ENCODE results near the gene CDKL2.
A peak's percentile ranks its signal among the peaks of the same experiment; 100 is the strongest.
"Not testable (repeated sequence)": the region's sequence is repeated elsewhere in the genome, so short reads cannot be mapped to it uniquely, and the experiment has no call there.

CDKL2 gene

DNA sequence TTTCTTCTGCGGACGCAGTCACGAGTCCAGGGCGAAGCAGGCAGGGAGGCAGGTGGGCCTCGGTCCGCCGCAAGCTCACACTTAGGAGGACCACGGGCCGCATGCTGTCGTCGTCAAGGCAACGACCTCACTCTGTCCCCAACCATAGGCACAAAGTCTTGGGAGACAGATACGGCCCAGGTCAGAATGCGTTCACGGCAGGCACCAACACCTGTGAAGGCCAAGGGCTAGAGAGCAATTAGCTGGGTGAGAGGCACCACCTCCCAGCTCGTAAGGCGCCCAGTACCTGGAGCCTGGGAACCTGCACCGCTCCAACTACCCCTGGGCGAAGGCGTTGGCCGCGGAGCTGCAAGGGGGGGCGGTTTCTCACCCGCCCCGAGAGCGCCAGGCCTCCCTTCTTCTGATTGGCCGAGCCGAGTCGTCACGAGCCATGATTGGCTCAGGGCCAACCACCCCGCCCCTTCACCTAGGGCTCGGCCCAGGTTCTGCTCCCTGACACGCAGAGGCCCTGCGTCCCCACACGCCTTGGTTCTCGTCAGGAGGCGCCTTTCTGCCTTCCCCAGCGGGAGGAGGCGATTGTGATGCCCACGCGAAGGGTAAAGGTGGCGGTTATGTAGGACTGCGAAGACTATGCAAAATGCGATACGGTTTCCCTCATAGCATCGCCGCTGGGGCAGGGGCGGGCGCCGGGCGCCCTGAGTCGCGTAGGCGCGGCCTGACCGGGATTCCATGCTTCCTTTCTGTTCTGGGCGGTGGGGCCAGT is at the start of gene CDKL2:
TSS of gene CDKL2 (minus strand) at position 355 of the 763 bp plus-strand sequence. CDS start 4,540 bp downstream, outside the sequence.
- DNase-seq: peak; percentile 95

DNA sequence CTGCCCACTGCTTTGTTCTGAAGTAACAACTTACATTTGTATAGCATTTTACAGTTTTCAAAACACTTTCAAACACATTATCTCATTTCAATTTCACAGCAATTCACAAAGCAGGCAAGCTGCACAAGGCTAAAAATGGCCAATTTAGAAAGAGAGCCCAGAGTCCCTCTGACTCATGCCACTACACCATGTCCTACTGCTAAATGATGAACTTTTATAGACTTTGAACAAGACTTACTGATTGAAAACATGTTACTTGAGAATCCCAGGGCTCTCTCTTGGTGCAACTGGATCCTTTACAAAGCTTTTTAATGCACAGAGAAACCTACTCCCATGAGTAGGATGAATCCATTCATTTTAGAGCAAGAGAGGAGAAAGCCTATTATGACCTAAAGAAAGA is 48.6 kb upstream of the CDKL2 start:
- DNase-seq: no peak

DNA sequence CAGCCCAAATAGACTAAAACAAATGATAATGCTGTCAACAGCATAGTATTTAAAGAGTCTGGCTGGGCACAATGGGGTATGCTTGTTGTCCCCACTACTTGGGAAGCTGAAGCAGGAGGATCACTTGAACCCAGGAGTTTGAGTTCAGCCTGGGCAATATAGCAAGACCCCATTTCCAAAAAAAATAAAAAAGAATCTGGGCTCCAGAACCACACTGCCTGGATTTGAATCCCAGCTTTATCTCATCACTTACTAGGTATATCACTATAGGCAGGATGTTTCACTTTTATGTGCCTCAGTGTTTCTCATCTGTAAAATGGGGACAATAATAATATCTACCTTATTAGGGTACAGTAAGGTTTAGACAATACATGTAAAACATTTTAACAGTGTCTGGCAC is 48.1 kb upstream of the CDKL2 start:
- DNase-seq: no peak

DNA sequence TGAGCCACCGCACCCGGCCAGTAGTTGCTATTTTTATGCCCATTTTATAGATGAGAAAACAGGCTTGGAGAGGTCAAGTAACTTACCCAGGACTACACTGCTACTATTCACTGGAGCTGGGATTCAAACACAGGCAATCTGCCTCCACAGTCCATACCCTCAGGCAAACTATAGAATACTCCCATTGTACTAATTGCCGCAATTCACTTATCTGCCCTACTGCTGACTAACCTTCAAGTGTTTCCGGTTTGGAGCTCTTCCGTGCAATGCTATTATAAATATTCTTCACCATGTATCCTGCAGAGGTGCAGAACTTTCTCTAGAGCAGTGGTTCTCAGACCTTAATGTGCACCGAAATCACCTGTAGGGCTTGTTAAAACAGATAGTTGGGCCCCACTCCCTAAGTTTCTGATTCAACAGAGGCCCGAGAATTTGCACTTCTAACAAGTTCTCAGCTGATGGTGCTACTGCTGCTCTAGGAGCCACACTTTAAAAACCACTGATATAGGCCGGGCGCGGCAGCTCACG is 44.7 kb upstream of the CDKL2 start:
- peak; percentile 55 for DNase-seq

DNA sequence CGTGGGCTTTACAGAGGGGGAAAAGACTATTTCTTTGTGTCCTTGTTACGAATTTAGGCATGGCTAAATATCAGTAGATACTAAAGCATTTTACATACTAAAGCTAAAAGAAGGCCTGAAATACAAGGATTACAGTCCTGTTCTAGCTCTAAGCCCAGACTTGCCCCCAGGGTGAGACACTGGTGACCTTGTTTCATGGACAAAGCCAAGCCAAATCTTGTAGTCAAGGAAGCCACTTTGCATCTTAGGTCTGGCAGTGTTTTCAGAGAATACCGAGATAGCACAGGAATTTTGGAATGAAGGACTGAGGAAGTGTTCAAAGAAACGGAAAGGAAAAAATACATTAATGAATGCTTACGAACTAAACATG is 43.6 kb upstream of the CDKL2 start:
- peak; percentile 54 for DNase-seq

DNA sequence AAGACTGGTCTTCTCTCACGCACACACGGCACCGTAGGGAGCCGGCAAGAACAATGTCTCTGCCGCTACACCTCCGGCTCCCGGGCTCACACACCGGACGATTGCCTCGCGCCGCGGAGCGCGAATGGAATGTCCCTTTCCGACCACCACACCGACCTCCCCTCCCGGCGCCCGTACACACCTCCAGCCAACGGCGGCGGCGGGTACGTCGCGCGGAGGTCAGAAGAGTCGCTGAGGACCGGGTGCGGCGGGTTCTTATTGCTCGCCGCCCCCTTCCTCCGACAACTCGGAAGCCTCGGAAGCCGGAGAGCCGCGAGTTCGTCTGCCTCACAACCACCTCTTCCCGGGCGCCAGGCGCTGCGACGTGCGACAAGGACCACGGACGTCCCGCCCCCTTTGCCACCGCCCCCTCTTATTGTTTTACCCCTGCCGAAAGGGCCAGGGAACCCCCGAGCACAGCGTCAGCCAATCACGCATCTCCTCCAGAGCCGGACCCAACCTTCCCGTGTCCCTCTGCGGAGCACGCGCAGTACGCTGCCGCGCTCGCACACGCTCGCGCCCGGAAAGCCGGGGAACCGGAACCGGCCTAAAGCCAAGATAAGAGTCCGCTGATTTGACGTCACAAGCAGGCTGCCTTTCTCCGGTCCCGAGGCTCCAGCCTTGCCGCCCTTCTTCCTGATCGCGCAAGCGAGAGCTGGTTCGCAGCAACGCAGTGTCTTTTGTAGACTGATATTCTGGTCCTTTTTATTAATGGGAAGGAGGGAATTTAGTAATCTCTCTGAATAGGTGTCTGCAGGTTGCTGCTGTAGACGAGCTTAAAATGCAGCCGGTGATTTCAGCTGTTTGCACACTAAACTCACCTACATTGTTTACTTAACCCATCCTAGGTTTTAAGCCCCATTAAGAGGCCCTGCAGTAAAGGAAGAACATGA is 43.0 kb upstream of the CDKL2 start, which contains the start of gene G3BP2:
TSS of gene G3BP2 (minus strand) at position 385 of the 932 bp plus-strand sequence. CDS start 11,386 bp downstream, outside the sequence.
- peak; percentile 99 for DNase-seq

DNA sequence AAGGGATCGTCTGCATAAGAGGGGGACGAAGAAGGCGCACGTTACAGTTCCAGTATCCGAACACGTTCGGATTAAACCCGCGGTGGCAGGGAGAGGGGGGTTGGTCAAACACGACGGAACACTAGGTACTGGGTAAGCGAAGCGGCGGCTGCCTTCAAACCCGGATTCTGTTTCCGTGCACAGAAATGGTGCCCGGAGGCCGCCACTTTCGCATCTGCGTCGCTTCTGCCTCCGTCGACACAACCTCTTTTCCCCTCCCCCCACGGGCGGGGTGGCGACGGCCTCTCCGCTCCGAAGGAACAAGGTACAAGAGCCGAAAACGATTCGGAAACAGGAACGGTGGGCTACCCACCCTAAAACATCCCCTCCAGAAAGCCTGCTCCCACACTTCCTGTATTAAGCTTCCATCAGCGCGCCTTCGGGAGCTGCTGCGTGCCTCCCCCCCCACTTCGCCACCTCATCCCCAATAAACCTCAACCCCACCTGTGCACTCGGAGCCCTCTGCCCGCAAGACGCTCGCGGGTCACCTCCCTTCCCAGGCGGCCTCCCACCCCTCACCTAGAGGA is 42.2 kb upstream of the CDKL2 start:
- DNase-seq: peak; percentile 74

DNA sequence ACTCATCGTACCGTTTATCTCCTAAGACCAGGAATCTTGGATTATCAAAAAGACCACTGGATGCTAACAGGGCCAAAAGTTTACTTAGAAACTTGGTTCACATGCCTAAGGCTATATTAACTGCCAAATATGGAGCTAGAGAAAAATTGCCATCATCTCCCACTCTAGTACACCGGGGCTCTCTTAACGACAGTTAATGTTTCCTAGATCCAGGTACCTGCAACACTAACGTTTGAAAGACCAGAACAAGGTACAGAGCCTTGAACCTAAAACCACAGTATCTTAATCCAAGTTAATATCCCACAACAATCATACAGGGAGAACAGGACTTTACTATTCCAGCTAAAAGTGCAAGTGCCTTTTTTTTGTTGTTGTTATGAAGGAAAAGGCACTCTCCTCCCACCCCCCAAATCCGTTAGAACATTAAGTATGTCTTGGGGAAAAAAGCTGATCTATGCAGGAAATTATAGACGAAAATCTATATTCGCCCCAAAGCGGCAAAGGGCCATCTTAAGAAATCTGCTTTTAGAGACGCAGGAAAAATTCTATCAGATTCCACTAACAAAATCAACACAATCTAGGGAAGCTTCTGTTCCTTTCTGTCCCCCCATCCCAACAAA is 41.6 kb upstream of the CDKL2 start:
- DNase-seq: no peak

DNA sequence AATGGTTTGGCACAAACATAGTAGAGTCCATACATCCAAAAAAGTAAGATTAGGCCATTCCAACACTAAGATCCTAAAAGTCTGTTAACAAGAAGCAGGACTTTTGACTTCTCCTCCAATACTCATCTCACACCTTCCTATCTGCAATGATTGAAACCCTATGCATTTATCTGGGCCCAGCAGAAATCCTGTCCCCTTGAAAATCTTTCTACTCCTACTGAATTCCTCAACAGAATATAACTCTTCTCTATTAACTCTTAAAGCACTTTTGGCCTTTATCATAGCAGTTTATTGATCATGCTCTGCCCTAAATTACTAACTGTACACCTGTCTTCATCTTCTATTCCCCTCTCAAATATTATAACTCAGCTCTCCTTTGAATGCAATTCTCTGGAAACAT is 38.3 kb upstream of the CDKL2 start:
- DNase-seq: no peak

DNA sequence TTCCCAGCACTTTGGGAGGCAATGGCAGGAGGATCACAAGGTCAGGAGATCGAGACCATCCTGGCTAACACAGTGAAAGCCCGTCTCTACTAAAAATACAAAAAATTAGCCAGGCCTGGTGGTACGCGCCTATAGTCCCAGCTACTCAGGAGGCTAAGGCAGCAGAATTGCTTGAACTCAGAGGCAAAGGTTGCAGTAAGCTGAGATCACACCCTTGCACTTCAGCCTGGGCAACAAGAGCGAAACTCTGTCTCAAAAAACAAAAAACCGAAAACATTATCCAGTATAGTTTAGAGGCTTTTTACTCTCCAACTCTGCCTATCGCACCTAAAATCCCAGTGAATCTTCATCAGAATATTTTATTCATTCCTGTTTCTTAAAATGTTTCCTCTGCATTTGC is 37.3 kb upstream of the CDKL2 start:
- DNase-seq: not testable (repeated sequence)

DNA sequence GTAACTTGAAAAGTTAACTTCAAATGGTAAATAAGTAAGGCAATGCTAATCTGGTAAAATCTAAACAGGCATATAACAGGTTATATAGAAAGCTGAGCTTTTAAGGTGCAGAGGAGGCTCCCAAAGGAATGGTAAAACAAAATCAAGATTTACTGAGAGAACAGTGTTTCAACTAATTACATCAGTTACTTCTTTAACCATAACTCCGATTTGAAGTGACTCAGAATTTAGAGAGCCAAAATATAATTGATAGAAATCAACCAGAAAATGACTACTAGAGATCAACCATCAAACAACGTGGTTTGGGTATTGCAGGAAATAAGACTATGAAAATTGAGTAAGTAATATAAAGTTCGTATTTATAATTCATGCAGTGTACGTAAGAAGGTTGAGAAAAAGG is 36.0 kb upstream of the CDKL2 start:
- DNase-seq: no peak

DNA sequence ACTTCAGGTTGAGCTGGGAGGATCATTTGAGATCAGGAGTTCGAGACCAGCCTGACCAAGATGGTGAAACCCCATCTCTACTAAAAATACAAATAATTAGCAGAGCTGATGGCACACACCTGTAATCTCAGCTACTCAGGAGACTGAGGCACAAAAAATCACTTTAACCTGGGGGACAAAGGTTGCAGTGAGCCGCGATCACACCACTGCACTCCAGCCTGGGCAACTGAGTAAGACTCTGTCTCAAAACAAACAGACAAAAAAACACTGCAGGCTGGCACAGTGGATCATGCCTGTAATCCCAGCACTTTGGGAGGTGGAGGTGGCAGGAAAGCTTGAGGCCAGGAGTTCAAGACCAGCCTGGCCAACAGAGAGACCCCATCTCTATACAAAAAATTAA is 34.3 kb upstream of the CDKL2 start:
- DNase-seq: not testable (repeated sequence)

DNA sequence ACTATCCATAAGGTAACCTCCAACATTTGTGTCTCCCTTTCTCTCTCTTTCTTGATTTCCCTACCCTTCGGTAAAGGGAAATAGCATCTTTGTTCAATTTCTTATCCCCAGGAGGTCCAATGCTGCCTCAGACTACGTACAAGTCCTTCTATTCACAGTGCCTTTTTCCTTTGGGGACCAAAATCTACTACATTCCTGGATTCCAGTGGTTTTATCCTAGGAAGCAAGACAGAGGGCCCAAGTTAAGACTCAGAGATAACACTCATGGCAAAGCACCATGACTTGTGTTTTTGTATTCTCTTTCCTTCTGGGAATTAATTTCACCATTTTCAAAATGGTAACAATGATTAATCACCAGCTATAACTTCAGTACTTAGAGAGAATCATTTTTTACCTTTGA is 32.3 kb upstream of the CDKL2 start:
- no peak for DNase-seq

DNA sequence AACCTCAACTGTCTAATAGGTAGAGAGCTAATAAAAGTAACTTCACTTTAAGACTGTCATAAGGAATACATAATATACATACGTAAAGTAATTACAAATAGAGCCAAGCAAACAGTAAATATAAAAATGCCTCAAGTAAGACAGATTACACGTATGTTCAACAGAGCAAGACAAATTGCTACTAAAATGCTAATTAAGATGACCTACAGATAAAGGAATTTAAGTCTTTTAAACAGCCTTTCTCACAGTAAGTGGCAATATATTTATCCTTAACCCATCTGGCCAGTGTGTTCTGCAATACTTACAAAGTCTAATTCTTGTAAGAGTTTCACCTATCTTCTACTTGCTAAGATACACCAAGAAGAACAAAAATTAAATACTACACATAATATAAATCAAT is 30.2 kb upstream of the CDKL2 start:
- DNase-seq: no peak

DNA sequence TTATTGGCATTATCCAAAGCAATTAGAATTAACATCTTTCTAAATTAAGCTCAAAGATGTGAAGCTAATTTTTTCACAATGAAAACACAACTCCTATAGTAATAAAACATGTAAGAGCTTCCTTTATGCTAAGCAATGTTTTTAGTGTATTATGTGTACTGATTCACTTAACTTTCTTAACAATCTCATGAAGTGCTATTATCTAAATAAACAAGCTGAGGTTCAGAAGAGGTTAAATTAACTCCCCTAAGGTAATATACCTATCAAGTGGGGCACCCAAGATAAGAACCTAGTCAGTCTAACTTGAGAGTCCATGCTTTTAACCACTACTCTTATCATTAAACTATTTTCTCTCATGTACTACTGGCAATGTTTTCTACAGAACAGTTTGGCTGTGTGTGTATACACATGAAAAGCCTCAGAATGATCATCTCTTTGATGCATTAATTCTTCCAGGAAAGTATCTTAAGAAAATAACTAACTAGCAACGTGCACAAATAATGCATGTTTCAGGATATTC is 29.2 kb upstream of the CDKL2 start:
- DNase-seq: no peak

DNA sequence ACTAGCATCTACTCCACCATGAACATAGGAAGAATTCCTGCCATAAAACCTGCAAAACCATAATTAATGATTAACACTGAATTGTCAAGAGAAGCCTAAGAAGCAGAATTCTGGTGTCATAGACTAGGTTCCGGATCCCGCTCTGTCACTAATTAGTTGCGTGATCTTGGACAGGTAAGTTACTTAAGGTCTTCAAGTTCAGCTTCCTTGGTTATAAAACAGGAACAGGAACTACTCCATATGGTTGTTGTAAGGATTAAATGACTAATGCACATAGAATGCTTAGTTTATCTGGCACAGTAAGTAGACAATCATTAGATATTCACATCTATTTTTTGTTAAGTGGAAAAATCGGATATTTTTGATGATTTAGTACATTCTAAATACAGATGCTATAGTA is 28.5 kb upstream of the CDKL2 start:
- DNase-seq: no peak

DNA sequence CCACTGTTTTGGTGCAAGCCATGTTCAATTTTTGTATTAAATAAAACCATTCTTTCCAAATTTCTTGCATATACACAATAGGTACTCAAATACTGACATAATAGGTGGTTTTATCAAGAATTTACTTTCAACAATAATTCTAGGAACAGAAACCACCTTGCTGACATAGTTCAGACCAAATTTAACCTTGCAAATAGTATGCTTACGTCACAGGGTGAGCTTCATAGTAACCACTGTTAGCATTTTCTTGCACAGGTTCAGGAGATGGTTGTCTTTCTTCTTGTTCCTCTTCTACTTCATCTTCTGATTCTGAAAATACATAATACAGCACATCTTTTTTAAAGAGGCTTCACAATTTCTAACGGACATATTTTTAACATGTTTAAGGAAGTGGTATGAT is 25.2 kb upstream of the CDKL2 start:
- no peak for DNase-seq

DNA sequence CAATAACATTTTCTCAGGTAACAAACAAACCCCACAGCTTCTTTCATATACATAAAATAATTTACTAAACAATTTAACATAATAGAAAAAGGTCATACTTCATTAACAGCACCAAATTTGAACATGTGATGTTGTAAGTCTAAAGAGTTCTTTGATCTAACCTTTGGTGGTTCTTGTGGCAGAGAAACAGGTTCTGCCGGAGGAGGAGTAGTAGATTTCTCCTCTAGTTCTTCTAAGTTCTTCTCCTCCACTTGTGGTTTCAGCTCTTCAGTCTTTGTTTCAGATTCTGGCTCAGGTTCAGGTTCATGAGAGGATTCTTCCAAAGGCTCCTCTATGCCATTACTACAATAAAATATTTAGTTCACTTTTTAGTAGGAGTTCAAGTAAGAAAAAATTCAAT is 24.6 kb upstream of the CDKL2 start:
- no peak for DNase-seq

DNA sequence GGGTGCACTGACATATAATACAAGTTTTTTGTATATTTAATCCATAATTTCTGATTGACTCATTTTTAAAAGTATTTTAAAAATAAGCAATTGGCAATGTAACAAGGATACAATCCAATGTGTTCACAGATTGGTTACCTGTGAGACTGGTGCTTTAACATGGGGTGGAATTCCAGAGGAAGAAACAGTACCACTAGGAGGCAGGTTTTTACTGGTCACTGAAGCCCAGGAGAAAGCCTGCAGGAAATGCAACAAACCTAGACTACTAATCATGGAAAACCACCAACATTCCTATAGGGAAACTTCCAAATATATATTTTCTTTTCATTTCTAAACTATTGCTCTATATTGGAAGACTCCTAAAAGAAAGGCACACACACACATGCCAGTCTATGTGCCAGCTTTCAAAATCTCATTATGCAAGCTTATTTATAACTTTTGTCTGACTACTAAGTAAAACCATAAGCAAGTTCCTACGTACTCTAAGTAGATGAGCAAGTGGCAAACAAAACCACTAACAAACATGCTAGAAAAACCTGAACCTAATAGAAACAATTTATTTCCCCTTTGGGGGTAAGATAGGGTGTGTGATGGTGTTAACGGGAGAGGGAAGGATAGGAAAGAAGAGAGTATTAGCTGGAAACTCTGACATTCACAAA is 23.6 kb upstream of the CDKL2 start:
- peak; percentile 6 for DNase-seq

DNA sequence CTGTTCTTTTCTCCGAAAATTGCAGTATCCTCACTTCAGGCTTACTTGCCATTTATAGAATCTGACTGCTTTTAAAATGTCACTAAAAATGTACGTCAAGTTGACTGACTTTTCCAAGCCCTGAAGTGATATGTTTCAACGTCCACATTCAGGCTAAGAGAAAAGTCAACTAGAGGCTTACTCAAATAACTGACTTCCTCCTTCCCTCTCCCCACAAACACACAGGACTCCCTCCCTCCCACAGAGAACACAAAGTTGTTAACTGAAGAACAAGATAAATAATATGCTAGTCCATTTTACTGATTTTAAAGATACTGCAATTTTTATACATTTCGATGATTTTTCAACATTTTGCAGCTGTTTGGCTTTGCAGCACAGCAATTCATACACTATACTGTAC is 13.8 kb upstream of the CDKL2 start:
- DNase-seq: no peak

DNA sequence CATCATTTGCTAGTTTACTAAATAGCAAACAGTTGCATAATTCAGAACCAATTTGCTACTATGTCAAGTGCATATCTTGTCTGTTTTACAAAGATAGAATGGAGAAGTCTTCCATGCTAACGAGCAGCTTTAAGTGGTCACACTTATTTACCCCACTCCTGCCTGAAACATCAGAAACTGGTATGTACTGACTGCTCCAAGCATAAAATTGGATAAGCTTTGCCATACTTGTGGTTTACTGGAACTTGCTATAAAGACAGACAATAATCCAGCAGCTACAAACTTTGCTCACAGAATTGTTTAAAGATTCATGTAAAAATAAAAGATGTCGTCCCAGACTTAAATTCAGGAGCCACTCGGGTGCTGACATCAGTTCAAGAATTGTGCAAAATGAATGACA is 13.3 kb upstream of the CDKL2 start:
- DNase-seq: no peak

DNA sequence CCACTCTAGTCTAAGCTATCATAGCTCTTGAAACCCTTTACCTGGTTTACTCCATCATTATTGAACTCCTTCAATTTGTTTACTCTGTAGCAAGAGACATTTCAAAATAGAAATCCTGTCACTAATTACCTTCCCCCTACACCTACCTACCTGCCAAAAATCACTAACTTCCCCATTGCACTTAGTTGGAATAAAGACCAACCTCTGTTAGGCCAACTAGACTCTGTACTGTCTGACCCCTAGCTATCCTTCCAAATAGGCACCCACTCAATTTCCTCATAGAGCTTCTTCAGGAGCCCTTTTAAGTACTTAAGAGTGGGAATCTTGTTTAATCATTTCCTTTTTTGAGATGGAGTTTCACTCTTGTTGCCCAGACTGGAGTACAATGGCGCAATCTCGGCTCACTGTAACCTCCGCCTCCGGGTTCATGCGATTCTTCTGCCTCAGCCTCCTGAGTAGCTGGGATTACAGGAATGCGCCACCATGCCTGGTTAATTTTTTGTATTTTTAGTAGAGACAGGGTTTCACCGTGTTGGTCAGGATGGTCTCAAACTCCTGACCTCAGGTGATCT is 8.9 kb upstream of the CDKL2 start:
- no peak for DNase-seq

All from NCI-H146 (cell line).